Mesendoderm (in vitro differentiated cells): ENCODE data around the gene CSF3R.

Source experiments
- DNase-seq: peaks from one replicate; pipeline ENCODE4 v3.0.0; 2013
- H2AK5ac ChIP-seq: 2 replicates; pipeline ENCODE4 v1.6.1; 2013; ENCODE audit warnings: low read length, inconsistent platforms
- H2BK120ac ChIP-seq: 2 replicates; pipeline ENCODE4 v1.6.1; 2013; ENCODE audit warnings: low read depth, mild to moderate bottlenecking, low read length, moderate library complexity, mixed read lengths
- H2BK15ac ChIP-seq: replicated peaks from 2 replicates; pipeline ENCODE4 v1.6.1; 2013; ENCODE audit warnings: low read depth, mild to moderate bottlenecking, moderate library complexity
- H2BK5ac ChIP-seq: 2 replicates; pipeline ENCODE4 v1.6.1; 2013; ENCODE audit warnings: low read length, inconsistent platforms
- H3K18ac ChIP-seq: 2 replicates; pipeline ENCODE4 v1.6.1; 2013; ENCODE audit warnings: mild to moderate bottlenecking, low read length, mixed read lengths
- H3K23ac ChIP-seq: one replicate; pipeline ENCODE4 v1.6.1; 2013; ENCODE audit warnings: low read length
- H3K27ac ChIP-seq: 2 replicates; pipeline ENCODE4 v1.5.1; 2013; ENCODE audit warnings: low read depth, mild to moderate bottlenecking, inconsistent platforms, low read length, moderate library complexity
- H3K27me3 ChIP-seq: 2 replicates; pipeline ENCODE4 v1.6.1; 2013; ENCODE audit warnings: low read length, control low read depth, mild to moderate bottlenecking, inconsistent platforms; ENCODE audit not compliant: insufficient read depth, poor library complexity
- H3K36me3 ChIP-seq: 2 replicates; pipeline ENCODE4 v1.6.1; 2013; ENCODE audit warnings: low read length, inconsistent platforms; ENCODE audit not compliant: control insufficient read depth, insufficient read depth
- H3K4ac ChIP-seq: one replicate; pipeline ENCODE4 v1.6.1; 2013; ENCODE audit warnings: low read depth, mild to moderate bottlenecking, low read length, moderate library complexity
- H3K4me1 ChIP-seq: 2 replicates; pipeline ENCODE4 v1.6.1; 2013; ENCODE audit warnings: low read depth, low read length, inconsistent platforms; ENCODE audit not compliant: control insufficient read depth
- H3K4me2 ChIP-seq: 2 replicates; pipeline ENCODE4 v1.6.1; 2013; ENCODE audit warnings: low read length
- H3K4me3 ChIP-seq: 2 replicates; pipeline ENCODE4 v1.5.1; 2013; ENCODE audit warnings: mild to moderate bottlenecking, low read length
- H3K56ac ChIP-seq: one replicate; pipeline ENCODE4 v1.6.1; 2013; ENCODE audit warnings: low read length
- H3K79me1 ChIP-seq: 2 replicates; pipeline ENCODE4 v1.6.1; 2013; ENCODE audit warnings: low read length, inconsistent platforms
- H3K79me2 ChIP-seq: 2 replicates; pipeline ENCODE4 v1.6.1; 2013; ENCODE audit warnings: mild to moderate bottlenecking, low read length; ENCODE audit not compliant: control insufficient read depth, insufficient read depth
- H3K9ac ChIP-seq: 2 replicates; pipeline ENCODE4 v1.6.1; 2013; ENCODE audit warnings: low read length, inconsistent platforms
- H4K5ac ChIP-seq: one replicate; pipeline ENCODE4 v1.6.1; 2013; ENCODE audit warnings: low read length
- H4K8ac ChIP-seq: one replicate; pipeline ENCODE4 v1.6.1; 2013; ENCODE audit warnings: low read depth, mild to moderate bottlenecking, control low read depth, low read length, moderate library complexity
- WGBS: extraction: QIAGEN DNeasy Blood & Tissue Kit; methylation state at CpG from one replicate; pipeline ENCODE4 v1.1.7; 2013; ENCODE audit warnings: low lambda C conversion rate, missing lambda C conversion rate; ENCODE audit not compliant: insufficient coverage; ENCODE audit errors: extremely low coverage; 5-methylcytosine and 5-hydroxymethylcytosine counted together

CSF3R gene

DNA sequence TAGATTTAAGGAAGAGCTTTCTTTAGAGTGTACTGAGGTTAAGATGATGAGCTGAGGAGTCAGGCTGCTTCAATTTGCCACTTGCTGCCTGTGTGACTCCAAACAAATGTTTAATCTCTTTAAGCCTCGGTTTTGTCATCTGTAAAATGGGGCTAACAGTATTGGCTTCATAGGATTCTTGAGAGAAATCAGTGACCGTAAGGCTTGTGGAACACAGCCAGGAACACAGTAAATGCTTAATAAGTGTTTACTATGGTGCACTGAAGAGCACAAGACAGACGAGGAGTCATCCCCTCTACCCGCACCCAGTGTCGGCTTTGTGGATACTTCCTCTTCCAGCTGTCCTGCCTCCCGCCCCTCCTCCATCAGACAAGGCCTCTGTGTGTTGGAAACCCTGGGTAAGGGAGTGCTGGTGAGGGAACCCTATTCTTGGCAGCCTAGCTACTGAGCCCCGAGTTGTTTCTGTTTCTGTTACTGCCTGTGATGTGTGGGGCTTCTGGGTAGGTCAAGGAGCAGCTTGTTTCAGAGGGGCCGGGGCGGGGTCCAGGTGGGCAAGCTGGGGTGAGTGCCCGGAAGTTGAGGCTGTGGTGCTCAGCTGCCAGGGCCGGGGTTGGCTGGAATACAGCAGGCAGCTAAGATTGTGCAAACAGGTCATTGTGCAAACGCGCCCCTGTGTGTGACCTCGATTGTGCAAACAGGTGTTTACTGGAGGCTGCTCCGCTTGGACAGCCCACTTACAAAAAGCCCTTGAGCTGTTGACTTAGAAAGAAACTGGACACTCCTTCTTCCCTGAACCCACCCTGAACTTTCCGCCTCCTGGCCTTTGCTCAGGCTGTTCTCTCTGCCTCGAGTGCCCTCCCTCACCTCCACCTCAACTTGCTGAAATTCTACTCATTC lies 4.0 kb upstream of the CSF3R start:
- H3K79me2 ChIP-seq, result no peaks in the 10 kb centered on the region
- DNase-seq, result no peak
- no peak overlapping the region for H2AK5ac ChIP-seq
- H2BK120ac ChIP-seq, result no peak overlapping the region
- H4K5ac ChIP-seq, result no peak overlapping the region
- H3K9ac ChIP-seq, result no peak overlapping the region
- peak overlapping the region; percentile 11 for H3K56ac ChIP-seq
- no peak overlapping the region for H3K18ac ChIP-seq
- no CpG with 5 or more reads among the region's 17 CpGs for WGBS
- no peak overlapping the region for H3K4ac ChIP-seq
- no peak overlapping the region for H3K27ac ChIP-seq
- no peak overlapping the region for H3K4me2 ChIP-seq
- no peaks in the 10 kb centered on the region for H3K36me3 ChIP-seq
- no peak overlapping the region for H3K4me3 ChIP-seq
- no peak overlapping the region for H4K8ac ChIP-seq
- no peak overlapping the region for H2BK15ac ChIP-seq
- no peak overlapping the region for H3K23ac ChIP-seq
- no peaks in the 10 kb centered on the region for H3K79me1 ChIP-seq
- H2BK5ac ChIP-seq, result no peak overlapping the region
- peaks cover 5% of the 10 kb centered on the region for H3K4me1 ChIP-seq
- no peaks in the 10 kb centered on the region for H3K27me3 ChIP-seq

- Histone ChIP-seq H3K27ac (no peak overlapping the region), H2BK5ac (no peak overlapping the region), H3K56ac (no peak overlapping the region), H2AK5ac (no peak overlapping the region), H2BK15ac (no peak overlapping the region), H3K9ac (no peak overlapping the region), H3K4me1 (peaks cover 11% of the 10 kb centered on the region), H2BK120ac (no peak overlapping the region), H3K18ac (no peak overlapping the region), H4K8ac (no peak overlapping the region), H3K4ac (no peak overlapping the region), H3K36me3 (no peaks in the 10 kb centered on the region), H3K23ac (no peak overlapping the region), H3K27me3 (no peaks in the 10 kb centered on the region), H4K5ac (no peak overlapping the region), H3K4me2 (no peak overlapping the region), H3K79me1 (no peaks in the 10 kb centered on the region), H3K79me2 (no peaks in the 10 kb centered on the region), H3K4me3 (no peak overlapping the region)
- no peak for DNase-seq
- no CpG with 5 or more reads among the region's 2 CpGs for WGBS
Observed at GRCh38 chr1:36486093-36486438, 3.4 kb upstream of the CSF3R start.

DNA sequence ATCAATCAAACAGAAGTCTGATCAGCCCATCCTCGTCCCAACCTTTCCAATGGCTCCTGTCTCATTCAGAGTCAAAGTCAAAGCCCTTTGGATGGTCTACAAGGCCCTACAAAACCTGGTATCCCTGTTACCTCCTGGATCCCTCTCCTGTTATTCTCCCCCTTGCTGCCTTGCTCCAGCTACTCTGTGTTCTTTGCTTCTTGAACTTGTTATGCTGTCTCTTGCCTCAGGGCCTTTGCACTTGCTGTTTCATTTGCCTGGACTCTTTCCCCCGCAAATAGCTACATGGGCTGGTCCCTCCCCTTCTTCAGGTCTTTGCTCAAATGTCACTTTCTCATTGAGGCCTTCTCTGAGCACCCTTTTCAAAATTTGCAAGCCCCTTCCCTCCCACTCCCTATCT lies 1.4 kb upstream of the CSF3R start:
- Histone ChIP-seq H3K4me3 (no peak overlapping the region), H3K79me1 (no peaks in the 10 kb centered on the region), H3K9ac (no peak overlapping the region), H3K36me3 (no peaks in the 10 kb centered on the region), H3K27ac (no peak overlapping the region), H3K4me1 (peaks cover 11% of the 10 kb centered on the region), H2AK5ac (no peak overlapping the region), H3K79me2 (no peaks in the 10 kb centered on the region), H3K27me3 (no peaks in the 10 kb centered on the region), H4K8ac (no peak overlapping the region), H3K23ac (no peak overlapping the region), H3K4me2 (no peak overlapping the region), H3K56ac (no peak overlapping the region), H4K5ac (no peak overlapping the region), H2BK15ac (no peak overlapping the region), H3K4ac (no peak overlapping the region), H3K18ac (no peak overlapping the region), H2BK120ac (no peak overlapping the region), H2BK5ac (no peak overlapping the region)
- no peak for DNase-seq
- WGBS, result no CpG with 5 or more reads among the region's 2 CpGs

DNA sequence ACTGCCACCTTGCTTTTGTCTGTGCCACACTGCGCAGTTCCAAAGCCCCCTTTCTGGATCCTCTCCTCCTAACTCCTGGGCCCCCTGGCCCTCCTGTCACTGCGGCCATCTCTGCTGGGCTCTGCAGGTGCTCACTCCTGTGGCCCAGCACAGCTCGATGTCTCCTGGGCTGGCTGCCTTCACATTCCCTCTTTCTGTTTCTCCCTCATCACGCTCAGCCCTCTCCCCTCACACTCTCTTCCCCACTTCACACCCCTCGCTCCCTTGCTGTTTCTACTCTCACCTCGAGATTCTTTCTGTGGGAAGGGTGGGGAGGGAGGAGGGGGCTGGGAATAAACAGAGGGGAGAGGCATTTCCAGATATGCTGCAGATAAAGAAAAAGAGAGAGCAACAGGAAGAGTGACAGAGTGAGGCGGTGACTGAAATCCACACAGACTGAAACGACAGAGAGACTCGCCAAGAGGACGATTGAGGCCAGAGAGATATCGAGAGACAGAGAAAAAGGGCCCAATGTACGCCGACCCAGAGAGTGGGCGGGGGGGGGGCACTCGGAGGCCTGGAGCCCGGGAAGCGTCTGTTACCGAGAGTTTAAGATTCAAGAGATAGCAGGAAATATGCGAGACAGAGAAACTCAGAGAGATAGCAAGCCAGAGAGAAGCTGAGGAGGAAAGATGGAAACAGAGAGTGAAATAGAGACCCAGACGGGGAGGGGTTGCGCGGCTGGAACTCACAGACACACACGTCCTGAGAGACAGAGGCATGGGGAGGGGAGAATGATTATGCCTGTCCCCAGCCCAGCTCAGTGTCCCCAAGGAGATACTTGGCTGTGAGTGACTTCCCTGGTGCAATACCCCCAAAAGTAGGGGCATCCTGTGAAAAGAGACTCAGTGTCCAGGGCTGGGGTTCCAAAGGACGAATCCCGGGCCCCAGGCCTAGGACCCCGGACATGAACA lies 666 bp downstream of the CSF3R start:
- Histone ChIP-seq H3K4me1 (peaks cover 11% of the 10 kb centered on the region), H4K8ac (no peak overlapping the region), H3K9ac (peak overlapping the region; percentile 32), H2AK5ac (peak overlapping the region; percentile 93), H3K18ac (peak overlapping the region; percentile 46), H3K79me2 (no peaks in the 10 kb centered on the region), H4K5ac (no peak overlapping the region), H3K79me1 (no peaks in the 10 kb centered on the region), H3K4me3 (no peak overlapping the region), H2BK15ac (no peak overlapping the region), H3K23ac (no peak overlapping the region), H3K36me3 (no peaks in the 10 kb centered on the region), H3K56ac (peak overlapping the region; percentile 73), H3K4me2 (peak overlapping the region; percentile 6), H3K27me3 (no peaks in the 10 kb centered on the region), H2BK120ac (peak overlapping the region; percentile 31), H3K4ac (peak overlapping the region; percentile 18), H3K27ac (peak overlapping the region; percentile 59), H2BK5ac (peak overlapping the region; percentile 61)
- DNase-seq, result peak; percentile 91
- no CpG with 5 or more reads among the region's 26 CpGs for WGBS

DNA sequence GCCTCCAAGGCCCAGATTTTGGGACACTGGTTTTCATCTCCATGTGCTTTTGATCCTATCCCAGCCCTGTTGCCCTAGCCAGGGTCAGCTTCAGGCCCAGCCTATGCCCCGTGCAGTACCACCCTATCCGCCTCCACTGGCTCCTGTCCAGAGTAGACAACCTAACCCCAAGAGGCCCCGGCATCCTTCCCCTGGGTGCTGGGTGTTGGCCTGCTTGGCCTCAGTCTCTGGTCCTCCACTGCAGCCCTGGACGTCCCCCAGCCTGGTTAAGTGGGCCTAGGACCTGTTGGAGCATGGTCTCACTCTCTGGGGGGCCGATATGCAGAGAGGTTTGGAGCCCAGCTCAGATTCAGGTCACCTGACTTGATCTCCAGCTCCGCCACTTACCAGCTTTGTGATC lies 1.6 kb downstream of the CSF3R start:
- H3K9ac ChIP-seq, result no peak overlapping the region
- H3K4me3 ChIP-seq, result no peak overlapping the region
- H3K4me1 ChIP-seq, result peaks cover 11% of the 10 kb centered on the region
- peak overlapping the region; percentile 51 for H3K56ac ChIP-seq
- DNase-seq, result no peak
- no peak overlapping the region for H2AK5ac ChIP-seq
- no peak overlapping the region for H3K23ac ChIP-seq
- no peak overlapping the region for H3K4ac ChIP-seq
- H3K18ac ChIP-seq, result no peak overlapping the region
- no peak overlapping the region for H4K8ac ChIP-seq
- no peaks in the 10 kb centered on the region for H3K27me3 ChIP-seq
- no peaks in the 10 kb centered on the region for H3K79me1 ChIP-seq
- H2BK15ac ChIP-seq, result no peak overlapping the region
- no peak overlapping the region for H2BK120ac ChIP-seq
- H4K5ac ChIP-seq, result no peak overlapping the region
- no peak overlapping the region for H2BK5ac ChIP-seq
- no CpG with 5 or more reads among the region's 6 CpGs for WGBS
- H3K79me2 ChIP-seq, result no peaks in the 10 kb centered on the region
- H3K27ac ChIP-seq, result no peak overlapping the region
- no peaks in the 10 kb centered on the region for H3K36me3 ChIP-seq
- no peak overlapping the region for H3K4me2 ChIP-seq
